SK-N-SH treated with all-trans-retinoic acid at 6 μM for 48 hours (cell line): ENCODE data around the gene PROM1.

Experiments
- ATAC-seq: fragments of 200-7000 bp; cut with Tn5 transposase; 3 replicates; pipeline ENCODE4 v1.9.1; 2020; ENCODE audit warnings: mild to moderate bottlenecking, moderate library complexity
- ARNTL ChIP-seq: fragments of 450-650 bp; formaldehyde crosslinking; IDR thresholded peaks from 2 replicates; pipeline ENCODE4 v1.5.0; 2020; ENCODE audit warnings: low read depth, mild to moderate bottlenecking, moderate library complexity, borderline replicate concordance
- BACH2 ChIP-seq: fragments of 250-450 bp; sonication (Bioruptor Pico); IDR thresholded peaks from 2 replicates; pipeline ENCODE4 v1.9.0; 2021; ENCODE audit warnings: mild to moderate bottlenecking, borderline replicate concordance
- CSDC2 ChIP-seq: fragments of 250-450 bp; sonication (Bioruptor Pico); IDR thresholded peaks from 2 replicates; pipeline ENCODE4 v1.5.0; 2020; ENCODE audit warnings: mild to moderate bottlenecking, moderate library complexity
- ESRRG ChIP-seq: fragments of 250-450 bp; sonication (Bioruptor Pico); IDR thresholded peaks from 2 replicates; pipeline ENCODE4 v1.6.1; 2021; ENCODE audit warnings: mild to moderate bottlenecking
- GLIS3 ChIP-seq: fragments of 250-450 bp; sonication (Bioruptor Pico); IDR thresholded peaks from 2 replicates; pipeline ENCODE4 v1.5.0; 2020; ENCODE audit warnings: mild to moderate bottlenecking, moderate library complexity
- ISL1 ChIP-seq: fragments of 250-450 bp; sonication (Bioruptor Pico); IDR thresholded peaks from 2 replicates; pipeline ENCODE4 v2.1.2; 2022; ENCODE audit warnings: mild to moderate bottlenecking, moderate library complexity
- OSR1 ChIP-seq: fragments of 250-450 bp; sonication (Bioruptor Pico); IDR thresholded peaks from 2 replicates; pipeline ENCODE4 v1.8.0; 2022; ENCODE audit warnings: moderate library complexity, mild to moderate bottlenecking, inconsistent platforms
- PPARA ChIP-seq: fragments of 250-450 bp; sonication (Bioruptor Pico); IDR thresholded peaks from 2 replicates; pipeline ENCODE4 v1.5.0; 2020; ENCODE audit warnings: mild to moderate bottlenecking, borderline replicate concordance
- TCF4 ChIP-seq: fragments of 250-450 bp; sonication (Bioruptor Pico); IDR thresholded peaks from 2 replicates; pipeline ENCODE4 v1.8.0; 2021; ENCODE audit warnings: mild to moderate bottlenecking, moderate library complexity, borderline replicate concordance
- TOX ChIP-seq: fragments of 250-450 bp; sonication (Bioruptor Pico); IDR thresholded peaks from 2 replicates; pipeline ENCODE4 v1.8.0; 2021; ENCODE audit warnings: mild to moderate bottlenecking, moderate library complexity, borderline replicate concordance
- ZC3H10 ChIP-seq: fragments of 250-450 bp; sonication (Bioruptor Pico); IDR thresholded peaks from 2 replicates; pipeline ENCODE4 v1.5.1; 2021; ENCODE audit warnings: mild to moderate bottlenecking, moderate library complexity
- ZFP3 ChIP-seq: fragments of 250-450 bp; sonication (Bioruptor Pico); IDR thresholded peaks from 2 replicates; pipeline ENCODE4 v1.5.0; 2020; ENCODE audit warnings: mild to moderate bottlenecking, moderate library complexity
- ZFP30 ChIP-seq: fragments of 450-650 bp; formaldehyde crosslinking; IDR thresholded peaks from 2 replicates; pipeline ENCODE4 v1.5.0; 2022; ENCODE audit warnings: mild to moderate bottlenecking, moderate library complexity
- ZNF565 ChIP-seq: fragments of 450-650 bp; formaldehyde crosslinking; conservative IDR thresholded peaks from 2 replicates; pipeline ENCODE4 v1.5.0; 2020; ENCODE audit warnings: low read depth, mild to moderate bottlenecking, moderate library complexity
- ZNF70 ChIP-seq: fragments of 450-650 bp; formaldehyde crosslinking; IDR thresholded peaks from 2 replicates; pipeline ENCODE4 v1.5.0; 2020; ENCODE audit warnings: mild to moderate bottlenecking, moderate library complexity
- ZNF8 ChIP-seq: fragments of 450-650 bp; formaldehyde crosslinking; IDR thresholded peaks from 2 replicates; pipeline ENCODE4 v1.5.0; 2020; ENCODE audit warnings: mild to moderate bottlenecking, moderate library complexity
- TF ChIP-seq, protein P1 (sequence below): fragments of 250-450 bp; sonication (Bioruptor Pico); IDR thresholded peaks from 2 replicates; pipeline ENCODE4 v1.5.1; 2021; ENCODE audit warnings: mild to moderate bottlenecking, moderate library complexity
- TF ChIP-seq, protein P2 (sequence below): fragments of 250-450 bp; sonication (Bioruptor Pico); IDR thresholded peaks from 2 replicates; pipeline ENCODE4 v1.8.0; 2021; ENCODE audit warnings: low read depth, mild to moderate bottlenecking, moderate library complexity, borderline replicate concordance
- TF ChIP-seq, protein P3 (sequence below): fragments of 250-450 bp; sonication (Bioruptor Pico); IDR thresholded peaks from 2 replicates; pipeline ENCODE4 v1.5.1; 2020; ENCODE audit warnings: low read depth, mild to moderate bottlenecking, moderate library complexity

The PROM1 gene

DNA sequence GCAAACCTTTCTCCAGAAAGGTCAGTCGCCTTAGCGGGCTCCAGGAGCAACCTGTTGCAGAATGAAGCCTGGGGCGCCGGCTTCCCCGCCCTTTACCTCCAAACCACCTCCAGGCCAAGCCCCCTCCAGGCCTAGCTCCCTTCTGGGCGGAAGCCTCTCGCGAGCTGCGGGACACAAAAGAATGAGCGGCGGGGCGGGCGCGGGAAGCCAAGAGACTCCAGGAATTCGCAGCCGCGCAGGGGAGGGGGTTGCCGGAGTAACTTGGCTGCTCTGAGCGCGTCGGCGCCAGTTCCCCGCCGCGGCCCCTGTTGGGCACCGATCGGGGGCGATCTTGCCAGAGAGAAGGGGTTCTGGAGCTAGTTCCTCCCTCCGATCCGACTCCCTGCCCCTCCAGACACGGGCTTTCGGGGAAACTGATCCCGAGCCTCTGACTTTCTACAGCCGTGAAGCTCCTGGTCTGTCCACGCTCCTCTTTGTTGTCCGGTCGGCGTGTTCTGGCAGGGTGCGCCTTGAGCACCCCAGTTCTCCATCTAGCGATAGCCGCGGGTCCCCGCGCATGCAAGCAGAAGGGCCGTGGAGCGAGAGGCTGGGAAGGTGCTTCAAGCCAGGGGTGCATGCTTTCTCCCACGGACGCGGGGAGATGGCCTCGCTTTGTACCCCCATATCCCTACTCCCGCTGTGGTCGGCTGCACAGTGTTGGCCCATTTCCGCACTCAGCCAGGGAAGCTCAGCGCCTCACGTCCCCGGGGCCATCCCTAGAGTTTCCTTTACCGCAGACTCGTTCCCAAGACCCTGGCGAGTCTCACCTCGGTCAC, 1.2 kb downstream of the PROM1 start:
- peak; percentile 69 for ATAC-seq
- TF ChIP-seq ZNF70 (CRISPR knock-in tag) (no peak), ZFP30 (CRISPR knock-in tag) (no peak), ESRRG (CRISPR knock-in tag) (no peak), TCF4 (CRISPR knock-in tag) (no peak), CSDC2 (CRISPR knock-in tag) (no peak), GLIS3 (no peak), TOX (CRISPR knock-in tag) (no peak), ZNF8 (CRISPR knock-in tag) (no peak), ISL1 (no peak)
- TF ChIP-seq, protein P1, sequence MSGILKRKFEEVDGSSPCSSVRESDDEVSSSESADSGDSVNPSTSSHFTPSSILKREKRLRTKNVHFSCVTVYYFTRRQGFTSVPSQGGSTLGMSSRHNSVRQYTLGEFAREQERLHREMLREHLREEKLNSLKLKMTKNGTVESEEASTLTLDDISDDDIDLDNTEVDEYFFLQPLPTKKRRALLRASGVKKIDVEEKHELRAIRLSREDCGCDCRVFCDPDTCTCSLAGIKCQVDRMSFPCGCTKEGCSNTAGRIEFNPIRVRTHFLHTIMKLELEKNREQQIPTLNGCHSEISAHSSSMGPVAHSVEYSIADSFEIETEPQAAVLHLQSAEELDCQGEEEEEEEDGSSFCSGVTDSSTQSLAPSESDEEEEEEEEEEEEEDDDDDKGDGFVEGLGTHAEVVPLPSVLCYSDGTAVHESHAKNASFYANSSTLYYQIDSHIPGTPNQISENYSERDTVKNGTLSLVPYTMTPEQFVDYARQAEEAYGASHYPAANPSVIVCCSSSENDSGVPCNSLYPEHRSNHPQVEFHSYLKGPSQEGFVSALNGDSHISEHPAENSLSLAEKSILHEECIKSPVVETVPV (CRISPR knock-in tag), result no peak
- TF ChIP-seq, protein P2, sequence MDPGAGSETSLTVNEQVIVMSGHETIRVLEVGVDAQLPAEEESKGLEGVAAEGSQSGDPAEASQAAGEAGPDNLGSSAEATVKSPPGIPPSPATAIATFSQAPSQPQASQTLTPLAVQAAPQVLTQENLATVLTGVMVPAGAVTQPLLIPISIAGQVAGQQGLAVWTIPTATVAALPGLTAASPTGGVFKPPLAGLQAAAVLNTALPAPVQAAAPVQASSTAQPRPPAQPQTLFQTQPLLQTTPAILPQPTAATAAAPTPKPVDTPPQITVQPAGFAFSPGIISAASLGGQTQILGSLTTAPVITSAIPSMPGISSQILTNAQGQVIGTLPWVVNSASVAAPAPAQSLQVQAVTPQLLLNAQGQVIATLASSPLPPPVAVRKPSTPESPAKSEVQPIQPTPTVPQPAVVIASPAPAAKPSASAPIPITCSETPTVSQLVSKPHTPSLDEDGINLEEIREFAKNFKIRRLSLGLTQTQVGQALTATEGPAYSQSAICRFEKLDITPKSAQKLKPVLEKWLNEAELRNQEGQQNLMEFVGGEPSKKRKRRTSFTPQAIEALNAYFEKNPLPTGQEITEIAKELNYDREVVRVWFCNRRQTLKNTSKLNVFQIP (CRISPR knock-in tag), result no peak

DNA sequence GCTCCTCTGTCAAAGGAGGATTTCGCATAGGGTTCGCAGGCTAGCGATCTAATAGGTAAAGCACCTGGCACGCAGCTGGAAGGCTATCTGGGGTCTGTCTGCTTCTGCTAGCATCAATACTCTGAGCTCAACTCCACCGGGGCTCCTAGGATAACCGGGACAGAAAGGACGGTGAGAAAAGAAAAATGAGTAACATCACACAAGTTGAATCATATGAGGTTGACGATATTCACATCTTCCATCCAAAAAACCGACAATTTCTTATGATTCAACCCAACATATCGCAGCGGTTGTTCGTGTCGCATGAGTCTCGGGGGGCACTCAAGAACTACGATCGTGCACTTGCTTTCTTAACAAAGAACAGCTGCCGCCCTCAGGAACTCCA, 1.8 kb downstream of the PROM1 start:
- TF ChIP-seq, protein P1 (CRISPR knock-in tag), result no peak
- TF ChIP-seq ZFP3 (CRISPR knock-in tag), result no peak
- no peak for TF ChIP-seq PPARA (CRISPR knock-in tag)
- no peak for TF ChIP-seq ZC3H10 (CRISPR knock-in tag)
- no peak for TF ChIP-seq TOX (CRISPR knock-in tag)
- TF ChIP-seq ESRRG (CRISPR knock-in tag), result no peak
- TF ChIP-seq BACH2 (CRISPR knock-in tag), result no peak
- TF ChIP-seq ZNF70 (CRISPR knock-in tag), result no peak
- no peak for TF ChIP-seq OSR1 (CRISPR knock-in tag)
- TF ChIP-seq ARNTL (CRISPR knock-in tag), result no peak
- no peak for TF ChIP-seq GLIS3
- no peak for ATAC-seq

DNA sequence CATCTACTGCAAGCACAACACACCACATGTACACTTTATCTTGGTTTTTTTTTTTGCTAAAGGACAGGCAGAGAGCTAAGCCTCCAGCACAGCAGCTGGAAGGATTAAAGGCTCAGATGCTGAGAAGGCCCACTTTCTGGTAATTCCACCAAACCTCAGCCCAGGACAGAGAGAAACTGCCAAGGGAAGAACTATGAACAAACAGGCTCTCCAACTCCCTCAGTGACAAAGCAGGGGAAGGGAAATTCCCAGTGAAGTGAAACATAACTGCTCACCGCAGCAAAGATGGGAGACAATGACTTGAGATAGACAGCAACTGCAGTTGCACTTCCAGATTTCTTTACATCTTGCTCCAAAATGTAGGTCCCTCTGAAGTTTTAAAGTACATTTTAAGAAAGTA, 4.8 kb downstream of the PROM1 start:
- TF ChIP-seq ZNF70 (CRISPR knock-in tag) (no peak), BACH2 (CRISPR knock-in tag) (no peak), ESRRG (CRISPR knock-in tag) (no peak), GLIS3 (no peak), TCF4 (CRISPR knock-in tag) (no peak), TOX (CRISPR knock-in tag) (no peak), ZNF565 (no peak), CSDC2 (CRISPR knock-in tag) (no peak), ZC3H10 (CRISPR knock-in tag) (no peak), ISL1 (no peak), ZFP3 (CRISPR knock-in tag) (no peak), ZNF8 (CRISPR knock-in tag) (no peak)
- TF ChIP-seq, protein P1 (CRISPR knock-in tag), result no peak
- TF ChIP-seq, protein P3, sequence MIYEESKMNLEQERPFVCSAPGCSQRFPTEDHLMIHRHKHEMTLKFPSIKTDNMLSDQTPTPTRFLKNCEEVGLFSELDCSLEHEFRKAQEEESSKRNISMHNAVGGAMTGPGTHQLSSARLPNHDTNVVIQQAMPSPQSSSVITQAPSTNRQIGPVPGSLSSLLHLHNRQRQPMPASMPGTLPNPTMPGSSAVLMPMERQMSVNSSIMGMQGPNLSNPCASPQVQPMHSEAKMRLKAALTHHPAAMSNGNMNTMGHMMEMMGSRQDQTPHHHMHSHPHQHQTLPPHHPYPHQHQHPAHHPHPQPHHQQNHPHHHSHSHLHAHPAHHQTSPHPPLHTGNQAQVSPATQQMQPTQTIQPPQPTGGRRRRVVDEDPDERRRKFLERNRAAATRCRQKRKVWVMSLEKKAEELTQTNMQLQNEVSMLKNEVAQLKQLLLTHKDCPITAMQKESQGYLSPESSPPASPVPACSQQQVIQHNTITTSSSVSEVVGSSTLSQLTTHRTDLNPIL (CRISPR knock-in tag), result no peak
- no peak for ATAC-seq
